ENCODE results near the gene ZDHHC14.
A peak's percentile ranks its signal among the peaks of the same experiment; 100 is the strongest.
"Not testable (repeated sequence)": the region's sequence is repeated elsewhere in the genome, so short reads cannot be mapped to it uniquely, and the experiment has no call there.

Gene ZDHHC14

GRCh38 chr6:157380458-157380778 is 572 bp upstream of the ZDHHC14 start:
- DNase-seq (ENCODE audit: low spot score): no peak

GRCh38 chr6:157381631-157382621 is 936 bp downstream of the ZDHHC14 start:
- peak; percentile 39 for DNase-seq (ENCODE audit: low spot score)

GRCh38 chr6:157382821-157383220 is 1.8 kb downstream of the ZDHHC14 start:
- DNase-seq (ENCODE audit: low spot score): no peak

- no peak for DNase-seq (ENCODE audit: low spot score)
Observed at GRCh38 chr6:157383471-157383870, 2.5 kb downstream of the ZDHHC14 start.

- not testable (repeated sequence) for DNase-seq (ENCODE audit: low spot score)
Observed at GRCh38 chr6:157384962-157385361, 4.0 kb downstream of the ZDHHC14 start.

GRCh38 chr6:157385482-157385881 is 4.5 kb downstream of the ZDHHC14 start:
- DNase-seq (ENCODE audit: low spot score): peak; percentile 73

- DNase-seq (ENCODE audit: low spot score): no peak
Observed at GRCh38 chr6:157386023-157386422, 5.0 kb downstream of the ZDHHC14 start.

- no peak for DNase-seq (ENCODE audit: low spot score)
Observed at GRCh38 chr6:157386454-157386853, 5.5 kb downstream of the ZDHHC14 start.

GRCh38 chr6:157388924-157389323 is 7.9 kb downstream of the ZDHHC14 start:
- DNase-seq (ENCODE audit: low spot score): no peak

GRCh38 chr6:157390273-157391060 is 9.5 kb downstream of the ZDHHC14 start:
- no peak for DNase-seq (ENCODE audit: low spot score)

- peak; percentile 11 for DNase-seq (ENCODE audit: low spot score)
Observed at GRCh38 chr6:157392927-157393668, 12.1 kb downstream of the ZDHHC14 start.

- DNase-seq (ENCODE audit: low spot score): no peak
Observed at GRCh38 chr6:157393669-157394327, 12.8 kb downstream of the ZDHHC14 start.

GRCh38 chr6:157395199-157395598 is 14.2 kb downstream of the ZDHHC14 start:
- DNase-seq (ENCODE audit: low spot score): not testable (repeated sequence)

- no peak for DNase-seq (ENCODE audit: low spot score)
Observed at GRCh38 chr6:157396026-157396425, 15.0 kb downstream of the ZDHHC14 start.

GRCh38 chr6:157397660-157398059 is 16.7 kb downstream of the ZDHHC14 start:
- DNase-seq (ENCODE audit: low spot score): no peak

- no peak for DNase-seq (ENCODE audit: low spot score)
Observed at GRCh38 chr6:157398151-157398550, 17.2 kb downstream of the ZDHHC14 start.

GRCh38 chr6:157400676-157401075 is 19.7 kb downstream of the ZDHHC14 start:
- no peak for DNase-seq (ENCODE audit: low spot score)

GRCh38 chr6:157401734-157402338 is 20.8 kb downstream of the ZDHHC14 start:
- DNase-seq (ENCODE audit: low spot score): no peak

- DNase-seq (ENCODE audit: low spot score): no peak
Observed at GRCh38 chr6:157402996-157403685, 22.2 kb downstream of the ZDHHC14 start.

- no peak for DNase-seq (ENCODE audit: low spot score)
Observed at GRCh38 chr6:157403686-157404051, 22.7 kb downstream of the ZDHHC14 start.

- no peak for DNase-seq (ENCODE audit: low spot score)
Observed at GRCh38 chr6:157405986-157406385, 25.0 kb downstream of the ZDHHC14 start.

Measured in SW480 (cell line).